WERI-Rb-1 (cell line): ENCODE results near the gene MAGIX.

Source experiments
- DNase-seq: peaks from one replicate; pipeline ENCODE4 v3.0.0-alpha.2; 2020
- H3K27ac ChIP-seq: fragments of 250-450 bp; sonication (Bioruptor Pico); 2 replicates; pipeline ENCODE4 v1.5.1; 2020; ENCODE audit warnings: mild to moderate bottlenecking, moderate library complexity
- H3K27me3 ChIP-seq: fragments of 250-450 bp; sonication (Bioruptor Pico); 2 replicates; pipeline ENCODE4 v1.5.1; 2021; ENCODE audit warnings: mild to moderate bottlenecking, low read depth, moderate library complexity; ENCODE audit not compliant: insufficient read depth, severe bottlenecking
- H3K36me3 ChIP-seq: fragments of 250-450 bp; sonication (Bioruptor Pico); 2 replicates; pipeline ENCODE4 v1.5.1; 2020; ENCODE audit warnings: mild to moderate bottlenecking, moderate library complexity
- H3K4me3 ChIP-seq: 2 replicates; pipeline ENCODE4 v1.5.1; 2011; ENCODE audit warnings: low read depth, mild to moderate bottlenecking, control low read depth, low read length
- H3K9me3 ChIP-seq: fragments of 250-450 bp; sonication (Bioruptor Pico); 2 replicates; pipeline ENCODE4 v1.5.1; 2021; ENCODE audit warnings: mild to moderate bottlenecking, moderate library complexity; ENCODE audit not compliant: severe bottlenecking
- TF ChIP-seq, protein P1 (sequence below): IDR thresholded peaks from 2 replicates; pipeline ENCODE4 v1.5.1; 2011; ENCODE audit warnings: low read depth, mild to moderate bottlenecking, control low read depth, inconsistent platforms, low read length

The MAGIX gene

DNA sequence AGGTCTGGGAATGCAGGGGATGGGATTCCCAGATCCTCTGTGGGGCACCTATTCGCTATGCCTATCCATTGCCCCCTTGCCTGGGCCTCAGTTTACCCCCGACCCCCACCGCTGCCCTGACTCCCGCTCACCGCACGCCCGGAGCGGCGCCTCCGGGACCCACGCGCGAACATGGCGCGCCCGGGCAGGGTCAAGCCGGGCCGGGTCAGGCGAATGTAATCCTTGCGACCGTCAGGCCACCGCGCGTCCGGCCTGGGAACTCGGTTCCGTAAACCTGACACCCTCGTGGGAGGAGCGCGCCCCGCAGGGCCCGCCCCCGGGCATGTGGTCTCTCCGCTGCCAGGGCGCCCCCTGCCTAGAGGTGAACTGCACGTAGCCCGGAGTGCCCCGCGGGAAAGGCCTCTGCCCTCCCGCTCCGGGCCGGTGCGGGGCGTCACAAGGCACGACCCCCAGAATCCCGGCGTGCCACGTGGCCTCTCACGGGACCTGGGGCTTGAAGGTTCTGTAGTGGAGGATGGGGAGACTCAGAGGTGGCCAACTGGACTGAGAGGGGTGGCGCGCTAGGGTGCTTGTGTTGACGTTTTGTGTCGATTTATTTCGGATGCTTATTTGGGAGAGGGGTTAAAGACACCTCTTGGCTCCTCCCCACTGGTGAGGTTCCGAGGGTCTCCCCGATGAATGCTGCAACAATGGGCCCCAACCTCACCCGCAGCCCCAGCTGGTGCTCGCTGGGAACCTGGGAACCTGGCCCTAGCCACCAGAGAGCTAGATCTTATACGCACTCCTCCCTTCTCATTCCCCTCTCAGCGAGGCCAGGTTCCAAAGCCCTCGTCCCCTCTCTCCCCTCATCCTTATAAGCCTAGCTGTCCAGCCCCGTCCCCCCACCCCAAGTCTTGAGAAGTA is 23.8 kb downstream of the MAGIX start, which contains the start of gene PRICKLE3:
PRICKLE3 (minus strand) TSS at position 249 of the 903 bp plus-strand sequence; CDS start at position 173, 76 bp downstream.
- H3K9me3 ChIP-seq, result no peaks in the 10 kb centered on the region
- H3K4me3 ChIP-seq, result peak within 1 kb of the TSS; percentile 57
- peaks cover 15% of the 10 kb centered on the region for H3K36me3 ChIP-seq
- H3K27me3 ChIP-seq, result peaks cover 15% of the 10 kb centered on the region
- peak; percentile 83 for DNase-seq
- TF ChIP-seq, protein P1, sequence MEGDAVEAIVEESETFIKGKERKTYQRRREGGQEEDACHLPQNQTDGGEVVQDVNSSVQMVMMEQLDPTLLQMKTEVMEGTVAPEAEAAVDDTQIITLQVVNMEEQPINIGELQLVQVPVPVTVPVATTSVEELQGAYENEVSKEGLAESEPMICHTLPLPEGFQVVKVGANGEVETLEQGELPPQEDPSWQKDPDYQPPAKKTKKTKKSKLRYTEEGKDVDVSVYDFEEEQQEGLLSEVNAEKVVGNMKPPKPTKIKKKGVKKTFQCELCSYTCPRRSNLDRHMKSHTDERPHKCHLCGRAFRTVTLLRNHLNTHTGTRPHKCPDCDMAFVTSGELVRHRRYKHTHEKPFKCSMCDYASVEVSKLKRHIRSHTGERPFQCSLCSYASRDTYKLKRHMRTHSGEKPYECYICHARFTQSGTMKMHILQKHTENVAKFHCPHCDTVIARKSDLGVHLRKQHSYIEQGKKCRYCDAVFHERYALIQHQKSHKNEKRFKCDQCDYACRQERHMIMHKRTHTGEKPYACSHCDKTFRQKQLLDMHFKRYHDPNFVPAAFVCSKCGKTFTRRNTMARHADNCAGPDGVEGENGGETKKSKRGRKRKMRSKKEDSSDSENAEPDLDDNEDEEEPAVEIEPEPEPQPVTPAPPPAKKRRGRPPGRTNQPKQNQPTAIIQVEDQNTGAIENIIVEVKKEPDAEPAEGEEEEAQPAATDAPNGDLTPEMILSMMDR, result peak; percentile 52
- H3K27ac ChIP-seq, result peak within 1 kb of the TSS; percentile 78

DNA sequence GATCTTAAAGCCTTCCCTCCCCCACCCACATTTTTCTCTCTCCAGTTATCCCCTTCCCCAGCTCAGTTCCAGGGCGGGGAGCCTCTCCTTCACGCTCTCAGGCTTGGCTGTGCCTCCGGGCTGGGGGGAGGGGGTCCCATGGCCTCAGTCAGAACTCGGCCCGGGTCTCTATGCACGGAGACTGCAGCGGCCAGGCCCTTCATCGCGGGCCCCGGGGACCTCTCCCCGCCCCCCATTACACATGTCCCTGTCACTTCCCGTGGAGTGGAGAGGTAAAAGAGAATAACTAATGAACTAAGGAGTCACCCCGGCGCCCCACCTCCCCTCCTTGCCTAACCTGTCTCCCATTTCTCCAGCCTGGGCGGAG is 24.5 kb downstream of the MAGIX start:
- TF ChIP-seq, protein P1, result no peak
- H3K27me3 ChIP-seq, result peaks cover 18% of the 10 kb centered on the region
- DNase-seq, result peak; percentile 51
- peaks cover 21% of the 10 kb centered on the region for H3K36me3 ChIP-seq
- peak overlapping the region; percentile 78 for H3K27ac ChIP-seq
- H3K9me3 ChIP-seq, result no peaks in the 10 kb centered on the region
- H3K4me3 ChIP-seq, result peak overlapping the region; percentile 57; the same call in 1 of the 2 replicates

DNA sequence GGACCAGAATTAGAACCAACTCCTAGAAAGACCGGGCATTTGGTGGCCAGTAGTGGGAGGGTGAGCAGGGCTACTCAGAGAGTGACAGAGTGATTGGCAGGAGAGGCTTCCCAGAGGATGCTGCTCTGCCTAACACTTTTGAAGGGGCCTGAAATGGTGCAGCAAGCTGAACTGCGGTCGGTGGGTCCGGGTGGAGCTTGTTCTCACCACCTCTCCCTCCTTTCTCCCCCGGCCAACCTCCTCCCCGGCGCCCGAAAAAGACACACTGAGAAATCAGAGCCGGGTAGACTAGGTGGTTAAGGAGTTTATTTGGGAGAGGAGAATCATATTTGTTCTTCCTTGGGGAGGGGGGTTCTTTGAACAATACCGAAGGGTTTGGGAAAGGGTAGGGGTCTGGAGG is 25.0 kb downstream of the MAGIX start:
- no peak overlapping the region for H3K4me3 ChIP-seq
- TF ChIP-seq, protein P1, result no peak
- H3K27ac ChIP-seq, result peak overlapping the region; percentile 78
- DNase-seq, result no peak
- H3K36me3 ChIP-seq, result peaks cover 26% of the 10 kb centered on the region
- peaks cover 18% of the 10 kb centered on the region for H3K27me3 ChIP-seq
- H3K9me3 ChIP-seq, result no peaks in the 10 kb centered on the region

DNA sequence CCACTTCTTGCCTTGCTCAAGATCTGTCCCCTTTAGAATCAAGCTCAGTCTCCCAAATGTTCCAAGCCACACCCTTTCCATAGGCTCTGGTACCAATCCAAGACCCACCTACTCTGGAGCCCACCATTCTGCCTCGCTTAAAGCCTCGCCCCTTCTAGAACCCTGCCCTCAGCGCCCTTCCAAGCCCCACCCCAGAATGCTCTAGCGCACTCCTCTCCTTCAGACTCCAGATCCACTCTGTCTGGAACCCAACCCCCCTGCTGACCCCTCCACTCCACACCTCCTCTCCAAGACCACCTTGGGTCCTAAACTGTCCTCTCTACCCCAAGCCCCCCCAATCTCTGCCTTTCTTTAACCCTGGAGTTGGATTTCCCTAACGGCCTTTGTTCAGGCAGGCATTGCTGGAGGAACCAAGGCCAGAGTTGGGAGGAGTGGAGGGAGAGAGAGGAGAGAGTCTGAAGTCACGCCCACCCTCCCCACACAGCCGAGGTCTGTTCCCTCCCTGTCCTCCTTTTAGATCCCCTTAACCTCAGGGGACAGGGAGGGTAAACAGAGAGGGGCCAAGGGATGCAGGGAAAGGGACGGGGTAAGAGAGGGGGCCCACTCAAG is 26.0 kb downstream of the MAGIX start:
- peak overlapping the region; percentile 36 for H3K27ac ChIP-seq
- no peak overlapping the region for H3K4me3 ChIP-seq
- H3K36me3 ChIP-seq, result peaks cover 35% of the 10 kb centered on the region
- DNase-seq, result no peak
- H3K9me3 ChIP-seq, result no peaks in the 10 kb centered on the region
- H3K27me3 ChIP-seq, result peaks cover 18% of the 10 kb centered on the region
- TF ChIP-seq, protein P1, result no peak

DNA sequence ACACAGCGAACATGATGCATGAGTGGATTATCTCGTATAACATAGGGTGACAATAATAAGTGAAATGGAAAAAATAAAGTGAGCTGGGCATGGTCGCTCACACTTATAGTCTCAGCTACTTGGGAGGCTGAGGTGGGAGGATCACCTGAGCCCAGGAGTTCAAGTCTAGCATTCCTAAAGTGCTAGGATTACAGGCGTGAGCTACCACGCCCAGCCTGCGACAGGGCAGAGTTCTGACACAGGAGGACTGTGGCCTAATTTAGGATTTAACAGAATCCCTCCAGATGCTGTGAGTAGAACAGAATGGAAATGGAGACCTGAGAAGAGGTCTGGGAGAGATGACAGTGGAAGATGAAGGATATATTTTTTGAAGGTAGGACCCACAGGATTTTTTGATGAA is 27.0 kb downstream of the MAGIX start:
- Histone ChIP-seq H3K9me3 (no peaks in the 10 kb centered on the region), H3K4me3 (no peak overlapping the region), H3K27ac (no peak overlapping the region), H3K27me3 (peaks cover 14% of the 10 kb centered on the region), H3K36me3 (peaks cover 43% of the 10 kb centered on the region)
- TF ChIP-seq, protein P1, result no peak
- DNase-seq, result no peak
